DOHH2 (cell line): ENCODE measurements around the gene PTPRH.

Experiments used
- CTCF ChIP-seq: fragments of 200-600 bp; sonication (generic); IDR thresholded peaks from one replicate; pipeline ENCODE4 v1.5.1; 2014; ENCODE audit warnings: antibody characterized with exemption, mild to moderate bottlenecking, low read depth, low read length; ENCODE audit not compliant: poor library complexity, severe bottlenecking
- EZH2phosphoT487 ChIP-seq: fragments of 200-600 bp; sonication (generic); IDR thresholded peaks from 2 replicates; pipeline ENCODE4 v1.6.1; 2017; ENCODE audit warnings: borderline replicate concordance, mild to moderate bottlenecking, antibody characterized with exemption, low read length, moderate library complexity, mixed read lengths

DNA sequence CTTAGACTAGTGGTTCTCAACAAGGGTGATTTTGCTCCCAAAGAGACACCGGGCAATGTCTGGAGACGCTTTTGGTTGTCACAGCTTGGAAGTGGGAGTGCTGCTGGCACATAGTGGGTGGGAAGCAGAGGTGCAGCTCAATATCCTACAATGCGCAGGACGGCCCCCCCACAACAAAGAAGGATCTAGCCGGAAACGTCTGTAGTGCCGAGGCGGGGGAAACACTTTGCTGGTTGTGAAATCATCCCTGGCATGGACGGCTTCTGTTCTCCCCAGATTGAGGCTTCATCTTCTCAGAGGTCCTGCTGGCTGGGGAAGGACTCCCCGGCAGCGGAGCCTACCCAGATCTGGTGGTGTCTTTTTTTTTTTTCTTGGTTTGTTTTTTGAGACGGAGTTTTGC is 15.8 kb downstream of the PTPRH start:
- no peak for TF ChIP-seq CTCF
- no peak for TF ChIP-seq EZH2phosphoT487
